Measurements from ENCODE around the gene PRPF6.

PRPF6 gene

GRCh38 chr20:64047968-64048401, 67.1 kb downstream of the PRPF6 start:
- no peak for DNase-seq (ENCODE audit: low read depth in 2 of 3, low spot score in 2 of 3)

GRCh38 chr20:64048402-64049044, 67.6 kb downstream of the PRPF6 start:
- no peak for DNase-seq (ENCODE audit: low read depth in 2 of 3, low spot score in 2 of 3)

- DNase-seq (ENCODE audit: low read depth in 2 of 3, low spot score in 2 of 3) = no peak
These were observed 68.3 kb downstream of the PRPF6 start, which contains the start of gene SOX18 for GRCh38 chr20:64049060-64049877. Gene SOX18, minus strand, starts transcription at chr20:64049639. Its CDS starts 123 bp downstream, at chr20:64049516.

GRCh38 chr20:64049878-64050260, 68.9 kb downstream of the PRPF6 start:
- no peak for DNase-seq (ENCODE audit: low read depth in 2 of 3, low spot score in 2 of 3)

GRCh38 chr20:64050261-64051032, 69.5 kb downstream of the PRPF6 start:
- no peak for DNase-seq (ENCODE audit: low read depth in 2 of 3, low spot score in 2 of 3)

GRCh38 chr20:64051033-64051452, 70.1 kb downstream of the PRPF6 start:
- DNase-seq (ENCODE audit: low read depth in 2 of 3, low spot score in 2 of 3) = no peak

- no peak for DNase-seq (ENCODE audit: low read depth in 2 of 3, low spot score in 2 of 3)
These were observed 70.8 kb downstream of the PRPF6 start for GRCh38 chr20:64051561-64052325.

GRCh38 chr20:64052326-64052722, 71.4 kb downstream of the PRPF6 start:
- DNase-seq (ENCODE audit: low read depth in 2 of 3, low spot score in 2 of 3) = no peak

GRCh38 chr20:64052987-64053840, 72.3 kb downstream of the PRPF6 start:
- DNase-seq (ENCODE audit: low read depth in 2 of 3, low spot score in 2 of 3) = no peak

- no peak for DNase-seq (ENCODE audit: low read depth in 2 of 3, low spot score in 2 of 3)
These were observed 73.1 kb downstream of the PRPF6 start for GRCh38 chr20:64053841-64054661.

- no peak for DNase-seq (ENCODE audit: low read depth in 2 of 3, low spot score in 2 of 3)
These were observed 74.5 kb downstream of the PRPF6 start for GRCh38 chr20:64055396-64055892.

GRCh38 chr20:64055893-64056638, 75.1 kb downstream of the PRPF6 start:
- DNase-seq (ENCODE audit: low read depth in 2 of 3, low spot score in 2 of 3) = no peak

GRCh38 chr20:64056639-64056888, 75.6 kb downstream of the PRPF6 start:
- no peak for DNase-seq (ENCODE audit: low read depth in 2 of 3, low spot score in 2 of 3)

- DNase-seq (ENCODE audit: low read depth in 2 of 3, low spot score in 2 of 3) = no peak
These were observed 76.1 kb downstream of the PRPF6 start for GRCh38 chr20:64056889-64057627.

- peak; percentile 52 to 85 (median 80) for DNase-seq (ENCODE audit: low read depth in 2 of 3, low spot score in 2 of 3)
These were observed 76.9 kb downstream of the PRPF6 start for GRCh38 chr20:64057628-64058498.

- DNase-seq (ENCODE audit: low read depth in 2 of 3, low spot score in 2 of 3) = no peak
These were observed 77.6 kb downstream of the PRPF6 start for GRCh38 chr20:64058536-64058935.

GRCh38 chr20:64062276-64062595, 81.3 kb downstream of the PRPF6 start:
- DNase-seq (ENCODE audit: low read depth in 2 of 3, low spot score in 2 of 3) = no peak
